Activated CD8-positive, alpha-beta memory T cell treated with anti-CD3 and anti-CD28 coated beads, Interleukin-2, amount 50 U/mL, for 1 hour (primary cell): Measurements from ENCODE around the gene CDH4.

ENCODE experiments used
- DNase-seq: peaks from one replicate; pipeline ENCODE4 v3.0.0-alpha.2; 2020; ENCODE audit errors: extremely low read depth

Gene CDH4

DNA sequence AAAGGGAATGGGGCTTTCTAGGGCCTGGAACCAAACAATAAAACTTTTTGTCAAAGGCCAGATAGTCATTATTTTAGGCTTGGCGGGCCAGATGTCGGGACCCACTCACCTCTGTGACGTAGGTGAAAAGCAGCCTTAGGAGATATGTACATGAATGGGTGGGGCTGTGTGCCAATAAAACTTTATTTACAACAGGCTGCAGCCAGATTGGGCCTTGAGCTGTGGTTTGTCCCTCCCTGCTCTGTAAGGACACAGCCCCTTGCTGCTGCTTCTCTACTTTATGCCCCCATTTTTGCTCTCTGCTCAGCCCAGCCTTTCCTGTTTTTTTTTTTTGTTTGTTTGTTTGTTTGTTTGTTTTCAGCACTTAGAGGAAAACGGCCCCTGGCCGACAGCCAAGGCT, 32.7 kb downstream of the CDH4 start:
- no peak for DNase-seq

DNA sequence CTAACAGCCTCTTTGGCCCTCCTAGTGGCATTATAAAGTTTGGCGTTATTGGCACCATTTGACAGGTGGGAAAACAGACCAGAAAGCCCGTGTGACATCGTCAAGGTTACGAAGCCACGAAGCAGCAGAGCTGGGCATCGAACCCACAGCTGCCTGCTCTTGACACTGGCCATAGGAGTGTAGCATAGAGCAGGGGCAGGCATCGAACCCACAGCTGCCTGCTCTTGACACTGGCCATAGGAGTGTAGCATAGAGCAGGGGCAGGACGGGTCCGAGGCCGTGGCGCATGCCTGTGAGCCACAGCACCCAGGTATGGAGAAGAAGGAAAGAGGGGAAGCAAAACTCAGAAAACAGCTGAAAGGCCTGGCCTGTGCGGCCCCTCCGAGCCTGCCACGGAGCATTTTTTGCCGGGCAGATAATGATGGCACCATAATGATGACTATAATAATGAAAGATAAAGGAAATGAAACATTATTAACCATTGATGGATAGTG, 33.1 kb downstream of the CDH4 start:
- no peak for DNase-seq

DNA sequence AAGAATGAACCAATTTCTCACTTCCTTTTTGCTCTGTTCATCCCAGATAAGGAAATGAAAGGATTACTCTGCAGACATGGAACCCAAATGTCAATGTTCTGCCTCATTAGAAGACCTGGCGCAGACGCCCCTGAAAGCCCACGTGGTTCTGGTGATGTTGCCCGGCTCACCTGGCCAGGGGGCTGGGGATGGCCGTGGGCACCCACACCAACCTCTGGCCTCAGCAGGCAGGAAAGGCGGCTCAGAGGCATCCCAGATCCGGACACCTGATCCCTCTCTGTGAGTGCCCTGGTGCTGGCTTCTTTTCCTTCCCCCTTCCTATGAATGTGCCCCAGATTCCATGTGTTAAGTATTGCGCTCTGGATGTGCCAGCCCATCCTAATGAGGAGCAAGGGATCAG, 33.6 kb downstream of the CDH4 start:
- DNase-seq = no peak

DNA sequence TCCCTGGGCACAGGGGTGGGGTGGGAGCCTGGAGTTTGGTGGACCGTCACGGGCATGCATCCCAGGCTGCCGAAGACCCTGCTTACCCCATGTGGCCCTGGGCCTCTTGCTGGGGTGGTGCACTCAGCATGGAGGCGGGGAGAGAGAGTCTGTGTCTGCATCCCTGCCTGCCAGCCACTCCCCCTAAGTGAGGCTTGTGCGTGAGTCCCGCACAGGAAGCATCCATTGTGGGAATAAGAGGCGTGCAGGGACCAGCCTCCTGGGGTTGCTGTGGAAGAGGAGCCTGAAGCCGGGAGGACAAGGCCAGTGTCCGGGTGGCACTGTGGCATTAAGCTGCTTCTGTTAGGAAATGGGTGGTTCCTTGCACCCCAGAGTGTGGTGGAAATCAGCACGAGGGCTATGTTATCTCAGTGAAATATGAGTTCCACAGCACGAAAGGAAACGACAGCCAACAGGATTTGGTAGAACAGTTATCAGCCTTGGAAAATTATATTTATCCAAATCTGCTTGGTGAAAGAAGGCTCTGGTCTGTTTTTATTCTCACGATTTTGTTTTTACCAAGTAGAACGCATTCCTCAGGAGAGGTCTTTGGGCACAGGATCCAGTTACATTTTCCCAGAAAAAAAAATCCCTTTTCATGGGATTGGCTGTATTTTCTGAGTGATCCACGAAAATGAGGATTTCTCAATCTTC, 35.7 kb downstream of the CDH4 start:
- DNase-seq = no peak

DNA sequence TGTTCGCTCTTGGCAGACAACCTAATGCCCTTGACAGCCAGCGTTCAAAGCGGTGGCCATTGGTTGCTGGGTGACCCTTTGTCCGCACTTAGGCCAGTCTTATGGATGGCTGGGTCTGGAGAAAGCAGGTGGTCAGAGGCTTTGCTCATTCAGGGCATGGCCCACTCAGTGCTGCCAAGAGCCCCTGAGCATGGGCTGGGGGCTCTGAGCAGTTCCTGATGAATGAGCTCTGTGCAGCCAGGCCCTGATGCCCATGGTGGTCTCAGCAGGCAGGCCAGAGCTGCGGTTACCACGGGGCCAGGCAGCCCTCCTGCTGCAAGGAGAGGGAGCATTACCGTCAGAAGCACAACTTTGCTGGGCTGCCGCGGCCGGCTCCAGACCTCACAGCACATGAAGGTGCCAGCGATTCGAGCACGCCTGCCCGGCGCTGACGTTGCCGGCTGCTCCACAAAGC, 36.3 kb downstream of the CDH4 start:
- no peak for DNase-seq

DNA sequence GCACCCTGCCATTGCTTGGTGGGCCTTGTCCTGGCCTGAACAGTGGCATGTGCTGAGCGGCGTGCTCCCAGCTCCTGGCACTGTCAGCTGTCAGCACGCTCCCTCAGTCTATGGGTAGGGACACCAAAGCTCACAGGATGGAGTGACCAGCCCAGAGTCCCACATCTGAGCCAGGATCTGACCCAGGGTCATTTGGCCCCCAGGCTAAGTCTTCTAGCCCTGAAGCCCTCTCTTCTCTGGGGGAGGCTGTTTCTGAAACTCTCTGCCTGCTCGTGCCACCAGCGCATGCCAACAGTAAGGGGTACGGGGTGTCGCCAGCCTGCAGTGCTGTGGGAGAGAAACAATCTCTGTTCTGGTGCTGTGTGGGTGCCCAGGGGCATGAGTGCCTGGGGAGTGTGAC, 37.1 kb downstream of the CDH4 start:
- DNase-seq = no peak

DNA sequence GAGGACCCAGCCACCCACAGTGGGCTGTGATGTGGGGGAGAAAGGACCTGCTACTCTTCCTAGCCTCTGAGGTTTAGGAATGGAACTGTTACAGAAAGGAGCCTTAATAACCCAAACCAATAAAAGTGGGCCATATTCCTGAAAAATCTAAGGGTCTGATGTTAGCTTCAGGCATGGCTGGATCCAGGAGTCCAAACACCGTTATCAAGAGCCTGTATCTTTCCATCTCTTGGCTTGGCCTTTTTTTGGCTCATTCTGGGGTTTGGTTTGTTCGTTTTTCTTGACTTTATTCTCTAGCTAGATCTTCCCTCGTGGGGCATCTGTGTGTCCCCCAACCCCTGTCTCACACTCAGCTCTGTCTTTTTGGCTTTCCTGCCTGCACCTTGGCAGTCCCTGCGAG, 38.7 kb downstream of the CDH4 start:
- DNase-seq = no peak

DNA sequence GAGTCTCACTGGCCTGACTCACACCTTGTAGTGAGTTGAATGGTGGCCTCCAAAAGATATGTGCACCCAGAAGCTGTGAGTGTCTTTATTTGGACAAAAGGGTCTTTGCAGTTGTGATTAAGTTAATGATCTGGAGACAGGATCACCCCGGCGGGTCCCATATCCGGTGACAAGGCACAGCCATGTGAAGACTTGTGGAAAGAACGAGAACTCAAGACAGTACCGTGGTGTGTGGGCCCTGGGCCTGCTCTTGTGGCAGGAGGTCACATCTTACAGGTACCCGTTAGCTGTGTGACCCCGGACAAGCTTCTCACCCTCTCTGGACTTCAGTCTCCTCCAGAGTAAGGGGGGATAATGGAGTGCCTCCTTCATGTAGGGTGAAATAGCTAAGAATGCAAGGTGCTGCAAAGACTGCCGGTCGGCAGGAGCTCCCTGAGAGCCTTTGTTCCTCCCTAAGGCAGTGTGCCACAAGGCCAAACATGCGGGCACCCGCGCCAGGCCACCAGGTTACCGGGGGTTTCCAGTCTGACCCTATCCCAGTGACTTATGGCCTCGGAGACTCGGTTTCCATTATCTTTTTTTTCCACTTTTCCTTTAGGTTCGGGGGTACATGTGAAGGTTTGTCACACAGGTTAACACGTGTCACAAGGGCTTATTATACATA, 39.2 kb downstream of the CDH4 start:
- DNase-seq = no peak

DNA sequence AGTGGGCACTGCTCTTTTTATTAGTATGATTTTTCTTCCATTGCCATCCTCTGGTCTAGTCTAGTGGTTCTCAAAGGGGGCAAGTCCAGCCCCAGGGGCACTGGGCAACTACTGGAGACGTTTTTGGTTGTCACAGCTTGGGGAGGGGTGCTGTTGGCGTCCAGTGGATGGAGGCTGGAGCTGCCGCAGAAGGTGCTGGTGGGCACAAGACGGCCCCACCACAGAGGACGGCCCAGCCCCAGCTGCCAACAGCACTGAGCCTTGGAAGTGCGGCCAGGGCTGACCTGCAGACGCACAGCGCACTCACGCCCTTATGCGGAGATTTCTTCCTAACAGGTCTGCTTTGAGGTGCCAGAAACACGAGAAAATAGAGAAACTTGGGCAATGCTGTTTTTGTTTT, 40.3 kb downstream of the CDH4 start:
- no peak for DNase-seq

DNA sequence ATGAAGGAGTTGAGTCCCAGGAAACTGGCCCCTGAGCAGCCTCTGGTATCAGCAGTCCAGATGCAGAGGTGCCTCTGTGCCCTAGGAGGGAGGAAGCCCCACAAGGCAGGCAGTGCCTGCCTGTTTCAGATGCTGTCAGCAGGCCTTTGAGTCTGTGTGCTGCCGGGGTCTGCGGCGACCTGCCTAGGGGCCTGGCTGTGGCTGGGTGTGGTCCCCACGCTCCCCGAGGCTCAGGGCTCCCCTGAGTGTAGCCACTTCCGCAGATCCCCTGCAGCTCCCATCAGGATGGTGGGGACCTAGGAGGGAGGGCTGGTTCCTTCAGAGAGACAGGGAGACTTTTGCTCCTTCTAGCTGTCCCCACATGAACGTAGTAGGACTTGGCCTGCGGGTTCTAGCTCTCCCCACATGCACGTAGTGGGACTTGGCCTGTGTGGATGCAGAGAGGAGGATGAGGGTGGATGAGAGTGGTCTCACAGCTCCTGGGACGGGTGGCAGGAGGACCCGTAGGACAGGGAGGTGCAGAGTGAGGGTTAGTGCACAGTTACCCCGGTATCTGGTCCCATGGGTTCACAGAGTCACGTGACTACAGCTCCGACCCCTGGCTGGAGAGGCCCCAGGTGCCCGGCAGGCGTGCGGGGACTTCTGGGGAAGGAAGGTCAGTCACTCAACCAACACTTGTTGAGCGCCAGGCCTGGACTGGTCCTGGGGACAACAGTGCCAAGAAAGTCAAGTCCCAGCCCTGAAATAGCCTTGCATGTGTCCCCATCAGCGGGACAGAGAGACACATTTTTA, 41.0 kb downstream of the CDH4 start:
- no peak for DNase-seq

DNA sequence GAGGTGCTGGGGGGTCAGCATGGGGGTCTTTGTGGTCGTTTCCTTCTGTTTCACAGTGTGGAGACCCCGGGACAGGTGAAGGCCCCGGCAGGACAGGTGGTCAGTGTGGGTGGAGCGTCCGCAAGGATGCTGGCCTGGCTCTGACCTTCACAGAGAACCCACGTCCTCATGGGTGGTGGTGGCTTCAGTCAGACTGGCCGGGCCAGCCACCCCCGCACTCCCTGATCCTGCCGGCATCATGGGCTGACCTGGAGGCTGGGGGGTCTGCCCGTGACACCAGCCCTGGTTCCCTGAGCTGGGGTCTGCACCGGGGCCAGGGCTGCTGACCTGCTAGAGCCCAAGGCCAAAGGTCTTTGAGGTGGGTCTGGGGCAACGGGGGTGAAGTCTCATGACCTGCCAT, 41.9 kb downstream of the CDH4 start:
- no peak for DNase-seq

DNA sequence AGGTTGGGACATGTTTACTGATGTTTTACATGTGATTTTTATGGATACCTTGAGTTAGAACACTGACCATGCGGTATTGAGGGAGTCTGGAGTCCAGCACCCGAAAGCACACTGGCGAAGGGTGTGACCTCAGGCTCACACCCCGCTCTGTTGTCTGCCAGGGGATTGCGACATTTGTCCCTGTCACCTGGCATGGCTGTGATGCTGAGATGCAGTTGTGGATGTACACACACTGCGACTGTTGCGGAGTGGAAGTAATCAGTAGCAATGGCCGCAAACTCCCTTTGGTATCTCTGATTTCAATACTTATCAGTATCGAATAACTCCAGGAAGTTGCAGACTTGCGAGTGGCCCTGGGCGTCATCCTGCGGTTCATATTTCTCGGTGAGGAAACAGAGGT, 43.2 kb downstream of the CDH4 start:
- DNase-seq = no peak

DNA sequence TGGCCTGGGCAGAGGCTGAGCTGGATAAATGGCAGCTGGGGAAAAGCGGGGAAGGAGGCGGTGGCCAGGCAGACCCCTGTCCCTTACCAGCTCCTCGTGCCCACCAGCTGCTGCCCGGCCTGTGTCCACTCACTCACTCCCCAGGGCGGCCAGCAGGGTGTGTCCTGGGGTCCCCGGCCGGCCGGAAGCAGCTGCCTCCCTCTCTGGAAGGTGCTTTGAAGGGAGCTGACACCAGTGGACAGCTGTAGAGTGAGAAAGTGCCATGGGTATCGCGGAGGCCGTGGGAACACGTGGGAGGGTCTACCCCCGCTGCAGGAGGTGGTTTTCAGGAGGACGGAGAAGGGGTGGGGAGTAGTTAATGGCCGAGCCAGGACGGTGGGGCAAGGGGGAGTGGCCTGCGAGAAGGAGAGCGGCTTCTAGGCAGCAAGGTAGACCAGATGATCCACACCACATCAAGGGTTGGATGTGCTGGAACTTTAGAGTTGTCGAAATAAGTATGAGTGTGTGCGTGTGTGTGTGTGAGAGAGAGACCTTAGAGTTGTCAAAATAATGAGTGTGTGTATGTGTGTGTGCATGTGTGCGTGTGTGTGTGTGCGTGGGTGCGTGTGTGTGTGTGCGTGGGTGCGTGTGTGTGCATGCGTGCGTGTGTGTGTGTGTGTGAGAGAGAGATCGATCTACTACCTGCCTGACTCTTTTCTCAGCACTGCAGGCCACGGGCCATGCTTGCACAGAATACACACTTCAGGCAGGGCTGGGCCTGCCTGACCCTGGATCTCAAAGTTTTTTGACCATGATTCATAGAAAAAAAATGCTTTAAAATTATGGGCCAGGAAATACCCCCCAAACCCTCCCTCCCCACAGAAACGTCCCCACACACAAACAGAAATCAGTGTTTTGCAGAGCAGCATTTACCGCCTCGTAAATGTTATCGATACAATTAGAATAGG, 43.9 kb downstream of the CDH4 start:
- DNase-seq = no peak

DNA sequence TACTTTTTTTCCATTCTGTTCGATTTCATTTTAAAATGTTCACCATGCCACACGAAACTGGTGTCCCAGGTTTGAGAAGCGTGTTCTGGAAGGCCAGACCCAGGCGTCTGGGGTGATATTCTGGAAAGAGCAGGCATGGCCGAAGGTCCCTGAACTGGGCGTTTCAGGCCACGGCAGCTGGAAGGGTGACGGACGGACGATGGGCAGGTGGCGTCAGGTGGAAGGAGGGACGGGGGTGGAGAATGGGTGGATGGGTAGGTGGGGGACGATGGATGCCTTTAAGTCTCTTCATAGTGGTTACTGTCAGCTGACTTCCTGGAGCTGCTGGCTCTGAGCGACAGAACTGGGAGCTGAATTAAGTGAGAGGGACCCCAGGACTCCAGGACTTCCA, 44.6 kb downstream of the CDH4 start:
- DNase-seq = no peak

DNA sequence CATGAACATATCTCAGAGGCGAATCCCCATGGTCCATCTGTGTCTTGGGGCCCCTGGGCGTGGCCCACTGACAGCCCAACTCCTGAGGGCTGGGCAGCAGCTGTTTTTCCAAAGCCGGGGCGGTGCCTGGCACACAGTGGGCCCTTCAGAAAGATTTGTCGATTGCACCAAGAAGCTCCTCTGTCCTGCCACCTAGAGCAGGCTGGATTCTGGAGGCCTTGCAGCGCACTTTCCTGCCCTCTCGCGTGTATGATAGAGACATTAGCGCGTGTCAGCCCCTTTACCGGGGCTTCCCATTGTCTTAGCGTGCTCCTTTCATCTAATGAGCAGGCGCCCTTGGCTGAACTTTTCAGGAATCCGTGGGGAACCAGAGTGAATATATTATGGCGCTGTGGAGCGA, 45.4 kb downstream of the CDH4 start:
- DNase-seq = no peak

DNA sequence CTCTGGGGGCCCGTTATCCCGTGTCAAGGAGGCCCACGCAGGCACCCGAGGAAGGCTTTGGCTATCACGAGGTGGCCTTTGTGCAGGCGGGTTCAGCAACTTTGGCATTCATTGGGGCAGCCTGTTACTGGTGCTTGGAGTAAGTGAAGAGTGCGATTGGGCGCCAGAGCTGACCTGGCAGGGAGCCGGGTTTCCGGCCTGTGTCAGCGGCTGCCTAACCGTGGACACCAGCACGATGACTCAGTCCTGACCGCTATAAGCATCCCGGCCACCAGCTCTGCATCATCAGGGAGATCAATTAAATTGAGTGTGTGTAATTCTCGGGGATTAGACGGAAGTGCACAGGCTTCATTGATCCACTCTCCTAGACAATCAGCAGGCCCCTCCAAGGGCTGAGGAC, 45.9 kb downstream of the CDH4 start:
- DNase-seq = no peak

DNA sequence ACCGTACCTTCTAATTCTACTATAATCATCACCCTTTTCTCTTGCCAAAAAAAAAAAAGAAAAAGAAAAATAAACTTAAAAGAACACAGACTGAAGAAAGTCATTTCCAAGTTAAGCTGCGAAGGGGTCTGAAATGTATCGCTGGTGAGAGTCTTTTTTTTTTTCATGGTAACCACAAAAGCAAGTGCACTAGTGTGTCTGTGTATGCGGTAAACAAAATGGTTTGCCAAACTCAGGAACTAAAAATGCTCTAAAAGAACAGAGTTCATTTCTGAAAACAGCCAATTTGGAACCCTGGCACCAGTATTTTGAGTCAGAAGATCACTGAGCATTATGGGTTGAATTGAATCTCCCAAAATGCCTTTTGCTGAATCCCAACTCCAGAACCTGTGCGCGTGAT, 46.6 kb downstream of the CDH4 start:
- no peak for DNase-seq

DNA sequence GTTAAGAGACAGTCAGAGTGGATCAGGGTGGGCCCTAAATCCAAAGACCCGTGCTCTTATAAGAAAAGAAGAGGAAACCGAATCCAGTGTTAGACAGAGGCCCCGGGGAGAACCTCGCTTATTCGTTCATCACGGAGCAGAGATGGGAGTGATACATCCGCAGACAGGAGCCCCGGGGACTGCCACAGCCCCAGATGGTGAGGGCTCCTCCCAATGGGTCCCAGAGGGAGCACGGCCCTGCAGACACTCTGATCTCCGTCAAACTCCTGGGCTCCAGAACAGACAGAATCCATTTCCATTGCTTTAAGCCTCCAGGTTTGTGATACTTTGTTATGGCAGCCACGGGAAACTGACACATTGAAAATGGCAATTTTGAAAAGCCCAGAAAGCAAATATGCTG, 47.0 kb downstream of the CDH4 start:
- DNase-seq = no peak

DNA sequence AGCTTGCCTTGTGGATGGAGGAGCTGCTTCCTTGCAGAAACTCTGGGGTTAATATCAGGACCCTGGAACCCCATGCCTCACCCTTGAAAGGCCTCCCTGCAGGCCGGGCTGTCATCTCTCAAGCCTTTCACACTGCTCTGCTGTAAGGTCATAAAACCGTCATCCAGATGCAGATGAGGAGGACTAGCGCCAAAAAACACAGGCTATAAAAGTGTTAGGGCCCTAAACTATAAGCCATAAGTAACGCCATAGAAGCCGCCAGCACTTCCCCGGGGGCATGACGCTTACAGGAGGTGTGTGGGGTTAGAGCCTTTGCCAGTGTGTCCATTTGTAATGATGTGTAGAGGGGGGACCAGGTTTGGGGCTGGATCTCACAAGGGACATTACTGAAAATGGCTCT, 47.6 kb downstream of the CDH4 start:
- no peak for DNase-seq

DNA sequence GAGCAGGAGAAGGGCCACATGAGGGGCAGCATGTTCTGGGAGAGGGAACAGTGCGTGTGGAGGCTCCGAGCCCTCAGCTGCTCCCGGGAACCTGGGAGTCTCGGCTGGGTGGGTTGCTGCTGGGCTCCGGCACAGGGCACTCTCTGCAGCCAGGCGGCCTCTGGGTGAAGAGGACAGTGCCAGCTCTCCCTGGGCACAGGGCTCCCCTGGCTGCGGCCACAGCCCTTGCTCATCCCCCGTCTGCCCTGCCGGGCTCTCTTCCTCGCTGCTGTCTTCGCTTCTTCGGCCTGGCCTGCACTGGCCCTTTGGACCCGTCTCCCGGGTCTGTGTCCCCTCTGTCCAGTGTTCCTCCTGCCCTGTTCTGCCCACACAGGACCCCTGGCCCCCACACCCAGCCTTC, 48.2 kb downstream of the CDH4 start:
- no peak for DNase-seq

DNA sequence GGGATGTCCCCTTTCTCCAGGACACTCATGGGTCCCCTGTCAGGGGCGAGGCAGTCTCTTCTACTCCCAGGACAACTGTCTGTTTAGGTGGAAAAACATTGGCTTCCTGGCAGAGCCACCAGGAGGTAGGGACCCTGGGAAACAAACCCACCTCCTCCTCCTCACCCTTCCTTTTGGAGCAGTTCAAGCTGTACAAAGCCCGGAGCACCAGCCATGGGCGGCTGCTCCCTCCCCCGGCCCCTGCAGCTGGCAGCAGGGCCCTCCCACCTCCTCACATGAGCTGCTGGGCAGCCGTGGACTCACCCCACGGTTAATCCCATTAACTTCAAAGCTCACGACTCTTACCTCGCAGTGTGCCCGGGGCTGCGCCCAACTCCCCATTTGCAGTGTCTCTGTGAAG, 48.6 kb downstream of the CDH4 start:
- DNase-seq = no peak
